K562 (cell line): ENCODE data around the gene NUMB. TPM values are rescaled to one million over a fixed set of nuclear protein-coding genes. Genes with fewer than 3 reads are reported as not detected.

Experiments used
- ATAC-seq: fragments of 200-7000 bp; cut with Tn5 transposase; 3 replicates; pipeline ENCODE4 v1.9.1; 2020; ENCODE audit warnings: moderate library complexity
- BruUV-seq: library from RNA; stranded (reverse); fragments of 400-500 nt; replicated peaks from 2 replicates; lab custom pipeline; 2021; lab: Mats Ljungman, UMichigan
- CTCF ChIA-PET: fragments of 300-600 bp; formaldehyde crosslinking; extraction: SDS; loops from one replicate; lab custom pipeline; 2021; ENCODE audit warnings: low intra/inter-chr PET ratio; lab: Yijun Ruan, JAX
- POLR2A ChIA-PET: fragments of 300-600, 350-650 bp; sonication (Branson Sonifier 250); formaldehyde crosslinking; extraction: SDS; loops from one replicate; lab custom pipeline; 2021; ENCODE audit warnings: antibody characterized with exemption, inconsistent platforms; lab: Yijun Ruan, JAX
- DNase-seq, 4 experiments: peaks; one replicate each; pipeline versions ENCODE4 v3.0.0 to v3.0.0-alpha.2; 2011 to 2018; ENCODE audit warnings: low spot score in 3 of 4, mixed read lengths in 3 of 4; ENCODE audit errors: extremely low read depth in 1 of 4
- FAIRE-seq: peaks from 2 replicates; lab custom pipeline; 2011; peaks lifted over from hg19 to GRCh38; lab: Jason Lieb, UNC
- H2AFZ ChIP-seq: 2 replicates; pipeline ENCODE4 v1.6.0; 2011; ENCODE audit warnings: low read depth, low read length, control low read depth, inconsistent platforms
- H3K27ac ChIP-seq: fragments of 200-600 bp; 3 replicates; pipeline ENCODE4 v1.8.0; 2011; ENCODE audit warnings: low read depth, mild to moderate bottlenecking, control low read depth, inconsistent platforms, low read length, moderate library complexity, mixed read lengths; ENCODE audit errors: extremely low read depth
- H3K27me3 ChIP-seq, 2 experiments: fragments of 300-600 bp in 1 of 2; 2 replicates in 1 of 2; 3 replicates in 1 of 2; pipeline versions ENCODE4 v1.6.0 to v1.8.0; 2011; ENCODE audit warnings: inconsistent platforms in 2 of 2, low read length in 2 of 2, mild to moderate bottlenecking in 1 of 2, mixed read lengths in 1 of 2, moderate library complexity in 1 of 2; ENCODE audit not compliant: control insufficient read depth in 2 of 2, insufficient read depth in 2 of 2
- H3K36me3 ChIP-seq: fragments of 300-600 bp; 3 replicates; pipeline ENCODE4 v1.8.0; 2011; ENCODE audit warnings: mild to moderate bottlenecking, low read length, inconsistent platforms; ENCODE audit not compliant: control insufficient read depth, insufficient read depth
- H3K4me1 ChIP-seq, 2 experiments: fragments of 200-600 bp in 1 of 2; replicated peaks in 1 of 2; 2 replicates in 1 of 2; 3 replicates in 1 of 2; pipeline versions ENCODE4 v1.5.1 to v1.8.0; 2011; ENCODE audit warnings: inconsistent platforms in 2 of 2, low read length in 2 of 2, mild to moderate bottlenecking in 1 of 2, mixed read lengths in 1 of 2, moderate library complexity in 1 of 2; ENCODE audit not compliant: control insufficient read depth in 2 of 2, insufficient read depth in 2 of 2
- H3K4me2 ChIP-seq: 2 replicates; pipeline ENCODE4 v1.6.1; 2011; ENCODE audit warnings: low read length, control low read depth, inconsistent platforms, mixed read lengths; ENCODE audit not compliant: insufficient read depth
- H3K4me3 ChIP-seq: fragments of 200-600 bp; sonication (generic), shearing (Covaris generic); 2 replicates; pipeline ENCODE4 v1.5.1; 2016; ENCODE audit warnings: control low read depth, inconsistent platforms
- H3K79me2 ChIP-seq: fragments of 200-600 bp; 3 replicates; pipeline ENCODE4 v1.8.0; 2011; ENCODE audit warnings: low read length, inconsistent platforms; ENCODE audit not compliant: control insufficient read depth, insufficient read depth
- H3K9ac ChIP-seq, 2 experiments: 2 replicates each; pipeline versions ENCODE4 v1.6.0 to v1.6.1; 2011; ENCODE audit warnings: low read depth in 2 of 2, low read length in 2 of 2, control low read depth in 1 of 2, inconsistent platforms in 1 of 2, mild to moderate bottlenecking in 1 of 2, mixed read lengths in 1 of 2; ENCODE audit not compliant: insufficient read depth in 1 of 2
- H3K9me1 ChIP-seq: one replicate; pipeline ENCODE4 v1.6.0; 2011; ENCODE audit warnings: inconsistent platforms, mild to moderate bottlenecking, low read length, moderate library complexity; ENCODE audit not compliant: control insufficient read depth, insufficient read depth
- H3K9me3 ChIP-seq: replicated peaks from 2 replicates; pipeline ENCODE4 v1.5.1; 2011; ENCODE audit warnings: low read depth, low read length, inconsistent platforms; ENCODE audit not compliant: control insufficient read depth, insufficient read depth
- H4K20me1 ChIP-seq: replicated peaks from 2 replicates; pipeline ENCODE4 v1.6.1; 2011; ENCODE audit warnings: low read length, inconsistent platforms, mixed read lengths; ENCODE audit not compliant: control insufficient read depth, insufficient read depth
- BMI1 ChIP-seq: fragments of 150-350 bp; IDR thresholded peaks from 2 replicates; pipeline ENCODE4 v1.6.1; 2014; ENCODE audit warnings: low read length
- MXI1 ChIP-seq: IDR thresholded peaks from 2 replicates; pipeline ENCODE4 v1.6.1; 2011; ENCODE audit warnings: low read depth, mild to moderate bottlenecking, improper control_type of control experiment, low read length
- PHF20 ChIP-seq: fragments of 450-650 bp; IDR thresholded peaks from 2 replicates; pipeline ENCODE4 v1.6.1; 2018; ENCODE audit not compliant: partially characterized antibody
- SMARCC2 ChIP-seq: fragments of 450-650 bp; IDR thresholded peaks from 2 replicates; pipeline ENCODE4 v1.6.1; 2017; ENCODE audit warnings: antibody characterized with exemption, moderate library complexity, mild to moderate bottlenecking, low read depth
- TGIF2 ChIP-seq: sonication (generic); formaldehyde crosslinking; IDR thresholded peaks from 2 replicates; pipeline ENCODE4 v1.8.1; 2022; ENCODE audit warnings: mild to moderate bottlenecking, missing genetic modification reagents, moderate library complexity
- U2AF1 ChIP-seq: fragments of 200-400 bp; formaldehyde crosslinking; optimal IDR thresholded peaks from 2 replicates; pipeline ENCODE3; 2017; ENCODE audit warnings: mild to moderate bottlenecking, low read depth, low read length, moderate library complexity
- XRCC5 ChIP-seq: fragments of 200-400 bp; formaldehyde crosslinking; IDR thresholded peaks from 2 replicates; pipeline ENCODE4 v1.6.1; 2017; ENCODE audit warnings: low read depth, mild to moderate bottlenecking, low read length
- ZNF431 ChIP-seq: sonication (generic); formaldehyde crosslinking; IDR thresholded peaks from 2 replicates; pipeline ENCODE4 v1.8.0; 2022; ENCODE audit warnings: mild to moderate bottlenecking, missing genetic modification reagents
- WGBS: fragments of 100-300 bp; shearing (Covaris generic); methylation state at CpG from one replicate; pipeline ENCODE4 v1.1.6; 2016; ENCODE audit warnings: low coverage, mixed read lengths; ENCODE audit not compliant: insufficient coverage; ENCODE audit errors: missing lambda C conversion rate; 5-methylcytosine and 5-hydroxymethylcytosine counted together
- in situ Hi-C: fragments of 300-500 bp; cut with MboI; formaldehyde crosslinking; loops from 4 replicates; pipeline ENCODE4 v1.15.0; 2018; ENCODE audit warnings: inconsistent platforms, mixed read lengths
- intact Hi-C: fragments of 100-400 bp; cut with micrococcal nuclease; formaldehyde crosslinking; loops from 2 replicates; pipeline ENCODE4 v1.14.2; 2022
- polyA plus RNA-seq, 8 experiments: library from polyadenylated mRNA; depleted of rRNA in 4 of 8; stranded (reverse) in 5 of 8; unstranded in 3 of 8; fragments of >200 nt; fragmentation: Nextera tagmentation in 2 of 8; fragmentation: Illumina TruSeq in 1 of 8; extraction: Ambion mirVana in 2 of 8; extraction: Trizol in 1 of 8; gene quantifications; 2 replicates each; pipeline versions ENCODE4 v1.2.1 to v1.2.3, GENCODE V29; 2011 to 2014; ENCODE audit warnings: inconsistent platforms in 1 of 8, missing spikeins in 1 of 8
- total RNA-seq, 7 experiments: library from RNA; depleted of rRNA in 6 of 7; stranded (reverse); fragments of >200 nt in 6 of 7; fragmentation: Illumina TruSeq in 2 of 7; extraction: Trizol in 2 of 7; gene quantifications; 2 replicates each; pipeline versions ENCODE4 v1.2.1 to v1.2.3, GENCODE V29; 2011 to 2021; ENCODE audit warnings: low replicate concordance in 1 of 7

Gene NUMB
- total and polyA plus RNA-seq, 9 of the 15 experiments (the other 6 are each of a cell fraction or from before 2014, with no cell fraction given), result 13.5 to 54.0 (median 32.3) TPM

GRCh38 chr14:73280903-73281302 is 177.4 kb downstream of the NUMB start:
- Histone ChIP-seq H4K20me1 (no peaks in the 10 kb centered on the region), H3K4me1 (no peaks in the 10 kb centered on the region), H3K79me2 (no peaks in the 10 kb centered on the region), H3K9ac (no peak overlapping the region), H3K9me3 (no peaks in the 10 kb centered on the region), H3K4me3 (no peak overlapping the region), H2AFZ (no peak overlapping the region), H3K27me3 (no peaks in the 10 kb centered on the region), H3K4me2 (no peak overlapping the region)
- BruUV-seq, result no TSS peak
- WGBS, result 96% methylated on average over 4 of the region's 5 CpGs
- ChIA-PET POLR2A (interaction anchor here (1.0 kb wide), 1 partner anchor 9 kb away, joined by 3 read pairs; no protein-coding TSS in a partner anchor), CTCF (interaction anchor here (0.8 kb wide), 1 partner anchor 10 kb away, joined by 3 read pairs; no protein-coding TSS in a partner anchor)
- in situ Hi-C loops (no loop called here), intact Hi-C loops (no loop called here)
- FAIRE-seq, result no peak
- DNase-seq, result no peak
- TF ChIP-seq MXI1 (no peak), SMARCC2 (no peak), XRCC5 (no peak), U2AF1 (no peak), PHF20 (no peak)
- TF ChIP-seq, all 486 proteins: peak for 0
- no peak for ATAC-seq
- peaks cover 65% of the 10 kb centered on the region; the same call in 2 of the 3 replicates for H3K36me3 ChIP-seq
- H3K9me1 ChIP-seq, result no peaks in the 10 kb centered on the region
- no peak overlapping the region for H3K27ac ChIP-seq

- TF ChIP-seq ZNF431 (CRISPR knock-in tag) (no peak), BMI1 (no peak), TGIF2 (no peak)
- TF ChIP-seq, all 486 proteins: peak for 0
- Histone ChIP-seq H3K36me3 (peaks cover 53% of the 10 kb centered on the region; the same call in 2 of the 3 replicates), H3K27me3 (no peaks in the 10 kb centered on the region), H3K4me3 (no peak overlapping the region), H3K27ac (no peak overlapping the region), H3K9me1 (no peaks in the 10 kb centered on the region), H2AFZ (no peak overlapping the region), H3K4me1 (no peaks in the 10 kb centered on the region), H3K9ac (no peak overlapping the region), H3K9me3 (no peaks in the 10 kb centered on the region), H3K79me2 (no peaks in the 10 kb centered on the region), H4K20me1 (no peaks in the 10 kb centered on the region), H3K4me2 (no peak overlapping the region)
- ChIA-PET CTCF (no interaction called here), POLR2A (interaction anchor here (1.2 kb wide), 1 partner anchor 12 kb away, joined by 3 read pairs; no protein-coding TSS in a partner anchor)
- FAIRE-seq, result no peak
- in situ Hi-C loops, result no loop called here
- no TSS peak for BruUV-seq
- intact Hi-C loops, result no loop called here
- DNase-seq, result no peak
- no peak for ATAC-seq
- 84% methylated on average over 2 of the region's 2 CpGs for WGBS
These were observed 181.0 kb downstream of the NUMB start for GRCh38 chr14:73277376-73277775.
